ENCODE measurements around the gene ACACA. TPM values are rescaled to one million over a fixed set of nuclear protein-coding genes. Genes with fewer than 3 reads are reported as not detected.

Gene ACACA
- total and polyA plus RNA-seq, 2 donors (not counting 3 experiments of a cell fraction or from before 2014, with no cell fraction given): 55.3 to 124 TPM

- Histone ChIP-seq H3K4me2 (ENCODE audit: insufficient read depth, low read length) (no peak overlapping the region), H2AFZ (ENCODE audit: low read depth, low read length) (no peak overlapping the region), H3K9me3 (replicated peaks; ENCODE audit: control insufficient read depth, insufficient read depth, low read length) (no peaks in the 10 kb centered on the region), H3K36me3 (ENCODE audit: control insufficient read depth in 2 of 2, extremely low read depth in 1 of 2, insufficient read depth in 2 of 2, low read length in 2 of 2) (peaks cover 4 to 27% of the 10 kb centered on the region in 2 experiments), H3K9me1 (replicated peaks; ENCODE audit: control insufficient read depth, extremely low read depth, insufficient read depth, low read length) (no peaks in the 10 kb centered on the region), H4K20me1 (replicated peaks; ENCODE audit: control insufficient read depth, extremely low read depth, insufficient read depth, low read length) (no peaks in the 10 kb centered on the region), H3K4me3 (replicated peaks in 1 of 3; ENCODE audit: insufficient read depth in 1 of 3, low read depth in 1 of 3, low read length in 3 of 3) (no peak overlapping the region), H3K27me3 (ENCODE audit: control insufficient read depth in 2 of 2, insufficient read depth in 2 of 2, low read length in 2 of 2) (no peaks in the 10 kb centered on the region), H3K79me2 (ENCODE audit: control insufficient read depth, insufficient read depth, low read length) (no peaks in the 10 kb centered on the region), H3K4me1 (ENCODE audit: control insufficient read depth, extremely low read depth, insufficient read depth, low read length) (no peaks in the 10 kb centered on the region), H3K9ac (replicated peaks; ENCODE audit: extremely low read depth, insufficient read depth, low read length) (no peak overlapping the region), H3K27ac (ENCODE audit: insufficient read depth, low read depth, low read length) (no peak overlapping the region)
- no TSS peak for BruUV-seq (replicated peaks)
- no peak for DNase-seq (ENCODE audit: low read depth, low spot score)
- FAIRE-seq: no peak
- ChIA-PET POLR2A (no interaction called here), CTCF (interaction anchor here (0.8 to 3.0 kb wide), 4 partner anchors 9 to 603 kb away, joined by 3 to 16 read pairs (median 10); no protein-coding TSS in a partner anchor)
- dilution Hi-C loops (cut with MboI; ENCODE audit: extremely low pct_ligation_motif_present, low sequenced_read_pairs) (no loop called here), intact Hi-C loops (cut with micrococcal nuclease) (no loop called here)
- no peak for TF ChIP-seq CTCF (IDR thresholded peaks at IDR 0.05; ENCODE audit: extremely low read depth in 1 of 2, insufficient read depth in 1 of 2, low read depth in 1 of 2, low read length in 2 of 2)
Measured at GRCh38 chr17:37231887-37232286, 174.7 kb downstream of the ACACA start.

- Histone ChIP-seq H4K20me1 (replicated peaks; ENCODE audit: control insufficient read depth, extremely low read depth, insufficient read depth, low read length) (no peaks in the 10 kb centered on the region), H3K36me3 (ENCODE audit: control insufficient read depth in 2 of 2, extremely low read depth in 1 of 2, insufficient read depth in 2 of 2, low read length in 2 of 2) (peaks cover 4 to 27% of the 10 kb centered on the region in 2 experiments), H3K9me3 (replicated peaks; ENCODE audit: control insufficient read depth, insufficient read depth, low read length) (no peaks in the 10 kb centered on the region), H3K4me2 (ENCODE audit: insufficient read depth, low read length) (no peak overlapping the region), H3K27me3 (ENCODE audit: control insufficient read depth in 2 of 2, insufficient read depth in 2 of 2, low read length in 2 of 2) (no peaks in the 10 kb centered on the region), H3K4me3 (replicated peaks in 1 of 3; ENCODE audit: insufficient read depth in 1 of 3, low read depth in 1 of 3, low read length in 3 of 3) (no peak overlapping the region), H3K79me2 (ENCODE audit: control insufficient read depth, insufficient read depth, low read length) (no peaks in the 10 kb centered on the region), H3K9me1 (replicated peaks; ENCODE audit: control insufficient read depth, extremely low read depth, insufficient read depth, low read length) (no peaks in the 10 kb centered on the region), H3K9ac (replicated peaks; ENCODE audit: extremely low read depth, insufficient read depth, low read length) (no peak overlapping the region), H3K27ac (ENCODE audit: insufficient read depth, low read depth, low read length) (no peak overlapping the region), H2AFZ (ENCODE audit: low read depth, low read length) (no peak overlapping the region), H3K4me1 (ENCODE audit: control insufficient read depth, extremely low read depth, insufficient read depth, low read length) (no peaks in the 10 kb centered on the region)
- intact Hi-C loops (cut with micrococcal nuclease) (no loop called here), dilution Hi-C loops (cut with MboI; ENCODE audit: extremely low pct_ligation_motif_present, low sequenced_read_pairs) (no loop called here)
- TF ChIP-seq FOS (IDR thresholded peaks at IDR 0.05; ENCODE audit: borderline replicate concordance, insufficient read depth, low read length) (no peak), EZH2 (IDR thresholded peaks at IDR 0.05; ENCODE audit: borderline replicate concordance, low read depth, low read length, severe bottlenecking) (no peak), POLR2AphosphoS5 (IDR thresholded peaks at IDR 0.05; ENCODE audit: insufficient read depth, low read depth, low read length) (no peak), MYC (IDR thresholded peaks at IDR 0.05; ENCODE audit: low read depth, low read length) (no peak), MAX (IDR thresholded peaks at IDR 0.05; ENCODE audit: insufficient read depth, insufficient read length) (no peak), JUN (IDR thresholded peaks at IDR 0.05; ENCODE audit: borderline replicate concordance, insufficient read depth, insufficient read length, low read depth) (no peak), GATA2 (IDR thresholded peaks at IDR 0.05; ENCODE audit: insufficient read depth, insufficient read length, low read depth, low read length) (no peak), POLR2A (IDR thresholded peaks at IDR 0.05; ENCODE audit: low read depth, low read length) (no peak), CTCF (IDR thresholded peaks at IDR 0.05; ENCODE audit: extremely low read depth in 1 of 2, insufficient read depth in 1 of 2, low read depth in 1 of 2, low read length in 2 of 2) (no peak)
- FAIRE-seq (no peak), DNase-seq (ENCODE audit: low read depth, low spot score) (no peak)
- BruUV-seq (replicated peaks): no TSS peak
- ChIA-PET CTCF (interaction anchor here (2.0 kb wide), 1 partner anchor 10 kb away, joined by 16 read pairs; no protein-coding TSS in a partner anchor), POLR2A (no interaction called here)
Measured at GRCh38 chr17:37230633-37231032, 176.0 kb downstream of the ACACA start.

Data from endothelial cell of umbilical vein (primary cell).